A204.1 (cell line): ENCODE data around the gene GSC2.

Experiments used
- FAIRE-seq: peaks from 2 replicates; lab custom pipeline; 2012; peaks lifted over from hg19 to GRCh38; lab: Jason Lieb, UNC

GSC2 gene

GRCh38 chr22:19152942-19153883 lies 3.1 kb upstream of the GSC2 start:
- no peak for FAIRE-seq

- FAIRE-seq: no peak
Observed at GRCh38 chr22:19151329-19152191, 1.5 kb upstream of the GSC2 start.

GRCh38 chr22:19150482-19151328 lies 613 bp upstream of the GSC2 start:
- no peak for FAIRE-seq

- FAIRE-seq: no peak
Observed at GRCh38 chr22:19149047-19149883, 827 bp downstream of the GSC2 start.

- FAIRE-seq: no peak
Observed at GRCh38 chr22:19148417-19149046, 1.6 kb downstream of the GSC2 start.

- FAIRE-seq: no peak
Observed at GRCh38 chr22:19147195-19147780, 2.8 kb downstream of the GSC2 start.

- no peak for FAIRE-seq
Observed at GRCh38 chr22:19146215-19146968, 3.7 kb downstream of the GSC2 start.

- FAIRE-seq: no peak
Observed at GRCh38 chr22:19143967-19144400, 6.1 kb downstream of the GSC2 start.

- FAIRE-seq: no peak
Observed at GRCh38 chr22:19143212-19143611, 6.9 kb downstream of the GSC2 start.

GRCh38 chr22:19142394-19142793 lies 7.7 kb downstream of the GSC2 start:
- no peak for FAIRE-seq

GRCh38 chr22:19139974-19140373 lies 10.1 kb downstream of the GSC2 start:
- FAIRE-seq: no peak

GRCh38 chr22:19139001-19139356 lies 11.1 kb downstream of the GSC2 start:
- FAIRE-seq: no peak

GRCh38 chr22:19138217-19139000 lies 11.7 kb downstream of the GSC2 start:
- no peak for FAIRE-seq

- FAIRE-seq: no peak
Observed at GRCh38 chr22:19137384-19138216, 12.5 kb downstream of the GSC2 start.

GRCh38 chr22:19136915-19137314 lies 13.2 kb downstream of the GSC2 start:
- no peak for FAIRE-seq

- no peak for FAIRE-seq
Observed at GRCh38 chr22:19134874-19135273, 15.2 kb downstream of the GSC2 start.

GRCh38 chr22:19134176-19134831 lies 15.8 kb downstream of the GSC2 start:
- no peak for FAIRE-seq
